ENCODE results near the gene SPATS2. TPM values are rescaled to one million over a fixed set of nuclear protein-coding genes. Genes with fewer than 3 reads are reported as not detected.

Gene SPATS2
- total RNA-seq, 1 experiment from 2014 or later, result 74.2 TPM

DNA sequence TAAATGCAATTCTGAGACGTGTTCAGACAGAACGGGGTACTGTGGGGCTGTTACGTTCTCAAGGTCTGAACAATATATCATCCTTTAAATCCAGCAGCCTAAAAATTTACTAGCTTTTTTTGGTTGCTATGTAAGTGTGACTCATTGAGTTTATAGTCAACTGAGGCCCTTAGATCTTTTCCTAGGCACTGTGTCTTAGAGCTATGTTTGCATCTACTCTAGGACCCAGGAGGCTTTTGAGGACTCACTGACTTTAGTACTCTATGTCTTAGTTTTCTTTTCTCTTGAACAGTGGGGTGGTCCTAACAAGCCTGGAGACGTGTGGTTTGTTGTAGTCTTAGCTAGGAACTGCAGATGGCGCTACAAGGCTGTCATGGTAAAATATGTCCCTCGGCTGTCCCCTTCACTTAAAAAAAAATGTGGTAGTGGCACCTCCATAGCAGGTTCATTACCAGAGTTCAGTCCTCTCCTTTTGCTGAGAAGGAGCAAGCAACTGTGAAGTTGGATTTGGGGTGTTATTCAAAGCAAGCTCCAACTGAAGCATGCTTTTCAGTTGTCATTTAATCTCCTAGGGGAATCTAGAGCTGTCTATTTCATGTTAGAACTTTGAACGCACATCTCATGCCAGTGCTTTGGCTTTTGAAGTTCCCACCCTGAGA lies 8.7 kb upstream of the SPATS2 start:
- Histone ChIP-seq H3K9ac (ENCODE audit: low read length) (peak overlapping the region; percentile 8; the same call in 1 of the 2 replicates), H3K4me3 (replicated peaks in 1 of 2; ENCODE audit: low read depth in 1 of 2, low read length in 2 of 2) (peak overlapping the region in 1 of 2 experiments; percentile 12; a peak in 1 of 4 replicates), H2AFZ (ENCODE audit: low read depth, low read length, poor library complexity, severe bottlenecking) (peak overlapping the region; percentile 34), H3K27me3 (ENCODE audit: insufficient read depth, low read length) (no peaks in the 10 kb centered on the region), H3K4me1 (ENCODE audit: control insufficient read depth in 1 of 2, insufficient read depth in 2 of 2, low read length in 2 of 2) (peaks cover 30 to 35% of the 10 kb centered on the region in 2 experiments), H4K20me1 (ENCODE audit: insufficient read depth) (no peaks in the 10 kb centered on the region), H3K9me3 (ENCODE audit: control insufficient read depth in 1 of 2, insufficient read depth in 1 of 2, low read depth in 1 of 2, low read length in 2 of 2) (no peaks in the 10 kb centered on the region), H3K36me3 (ENCODE audit: control insufficient read depth in 1 of 2, insufficient read depth in 2 of 2, low read length in 2 of 2) (no peaks in the 10 kb centered on the region), H3K4me2 (ENCODE audit: low read length) (peak overlapping the region; percentile 54), H3K79me2 (ENCODE audit: insufficient read depth, low read length) (no peaks in the 10 kb centered on the region), H3K27ac (ENCODE audit: low read depth, low read length) (peak overlapping the region; percentile 38; the same call in 1 of the 2 replicates), H3K9me2 (ENCODE audit: insufficient read depth) (no peaks in the 10 kb centered on the region)
- CTCF ChIA-PET, result interaction anchor here (0.6 to 6.9 kb wide), 43 partner anchors 8 to 470 kb away, joined by 3 to 261 read pairs (median 5); partner anchors contain the start of genes DNAJC22, KCNH3, NCKAP5L and PRPF40B
- no TSS peak for BruUV-seq (replicated peaks)
- RAD21 ChIA-PET (ENCODE audit: low non-redundant PET in 1 of 2, low total read pairs in 2 of 2, uncharacterized antibody in 2 of 2, unreplicated experiment in 2 of 2), result interaction anchor here (0.5 to 3.5 kb wide), 23 partner anchors 8 to 222 kb away, joined by 3 to 33 read pairs (median 4); partner anchors contain the start of gene SPATS2 (in 2 of the 2)
- ATAC-seq (peak; percentile 89), DNase-seq (ENCODE audit: low read depth, low spot score) (peak; percentile 84)
- TF ChIP-seq ELF1 (IDR thresholded peaks at IDR 0.05; ENCODE audit: borderline replicate concordance, low read depth), result no peak
- peak; percentile 24 for TF ChIP-seq YY1 (IDR thresholded peaks at IDR 0.05; ENCODE audit: extremely low read depth, insufficient replicate concordance, low read depth, low read length)
- no peak for TF ChIP-seq EGR1 (IDR thresholded peaks at IDR 0.05; ENCODE audit: low read depth)
- TF ChIP-seq TCF7L2 (IDR thresholded peaks at IDR 0.05; ENCODE audit: borderline replicate concordance, extremely low read depth, insufficient read depth, insufficient read length), result no peak
- peak; percentile 98 for TF ChIP-seq RAD21 (IDR thresholded peaks at IDR 0.05; ENCODE audit: low read depth)
- TF ChIP-seq EZH2phosphoT487 (IDR thresholded peaks at IDR 0.05; ENCODE audit: borderline replicate concordance), result no peak
- TF ChIP-seq CBX3 (IDR thresholded peaks at IDR 0.05; ENCODE audit: low read depth), result no peak
- TF ChIP-seq, protein P1, sequence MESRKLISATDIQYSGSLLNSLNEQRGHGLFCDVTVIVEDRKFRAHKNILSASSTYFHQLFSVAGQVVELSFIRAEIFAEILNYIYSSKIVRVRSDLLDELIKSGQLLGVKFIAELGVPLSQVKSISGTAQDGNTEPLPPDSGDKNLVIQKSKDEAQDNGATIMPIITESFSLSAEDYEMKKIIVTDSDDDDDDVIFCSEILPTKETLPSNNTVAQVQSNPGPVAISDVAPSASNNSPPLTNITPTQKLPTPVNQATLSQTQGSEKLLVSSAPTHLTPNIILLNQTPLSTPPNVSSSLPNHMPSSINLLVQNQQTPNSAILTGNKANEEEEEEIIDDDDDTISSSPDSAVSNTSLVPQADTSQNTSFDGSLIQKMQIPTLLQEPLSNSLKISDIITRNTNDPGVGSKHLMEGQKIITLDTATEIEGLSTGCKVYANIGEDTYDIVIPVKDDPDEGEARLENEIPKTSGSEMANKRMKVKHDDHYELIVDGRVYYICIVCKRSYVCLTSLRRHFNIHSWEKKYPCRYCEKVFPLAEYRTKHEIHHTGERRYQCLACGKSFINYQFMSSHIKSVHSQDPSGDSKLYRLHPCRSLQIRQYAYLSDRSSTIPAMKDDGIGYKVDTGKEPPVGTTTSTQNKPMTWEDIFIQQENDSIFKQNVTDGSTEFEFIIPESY (IDR thresholded peaks at IDR 0.05; ENCODE audit: extremely low read depth, insufficient replicate concordance, low read length), result no peak
- peak; percentile 83 to 97 (median 92) for TF ChIP-seq CTCF (IDR thresholded peaks at IDR 0.05 in 2 of 3, conservative IDR thresholded peaks at IDR 0.05 in 1 of 3; ENCODE audit: borderline replicate concordance in 1 of 3, insufficient read depth in 1 of 3, low read depth in 2 of 3, low read length in 2 of 3)
- TF ChIP-seq EZH2 (IDR thresholded peaks at IDR 0.05), result no peak
- TF ChIP-seq SP1 (IDR thresholded peaks at IDR 0.05; ENCODE audit: low read depth), result no peak
- POLR2A ChIA-PET, result interaction anchor here (0.8 to 3.5 kb wide), 11 partner anchors 8 to 408 kb away, joined by 3 to 23 read pairs (median 4); partner anchors contain the start of genes DNAJC22, SPATS2 and TUBA1B
- intact Hi-C loops (cut with micrococcal nuclease), result loop anchor here (1.0 to 5.0 kb wide), 4 partner anchors 156 to 222 kb away; partner anchors contain the start of gene MCRS1
